GM19043 (cell line): ENCODE results near the gene TBX21.

ENCODE experiments used
- ATAC-seq: cut with Tn5 transposase; IDR thresholded peaks from one replicate; pipeline ENCODE4 v1.9.1; 2021; ENCODE audit warnings: low read depth; ENCODE audit not compliant: unreplicated experiment

Gene TBX21

GRCh38 chr17:47697906-47698711, 34.9 kb upstream of the TBX21 start:
- no peak for ATAC-seq

GRCh38 chr17:47698749-47699535, 34.1 kb upstream of the TBX21 start:
- ATAC-seq, result no peak

GRCh38 chr17:47699536-47699840, 33.5 kb upstream of the TBX21 start:
- ATAC-seq, result no peak

- no peak for ATAC-seq
Observed at GRCh38 chr17:47700471-47701449, 32.3 kb upstream of the TBX21 start.

GRCh38 chr17:47701608-47702007, 31.4 kb upstream of the TBX21 start:
- no peak for ATAC-seq

- no peak for ATAC-seq
Observed at GRCh38 chr17:47702391-47702995, 30.5 kb upstream of the TBX21 start.

- no peak for ATAC-seq
Observed at GRCh38 chr17:47703191-47703591, 29.8 kb upstream of the TBX21 start.

GRCh38 chr17:47703671-47704070, 29.4 kb upstream of the TBX21 start:
- no peak for ATAC-seq

- ATAC-seq, result no peak
Observed at GRCh38 chr17:47704116-47704515, 28.9 kb upstream of the TBX21 start.

- no peak for ATAC-seq
Observed at GRCh38 chr17:47704736-47705135, 28.3 kb upstream of the TBX21 start.

GRCh38 chr17:47705536-47706530, 27.2 kb upstream of the TBX21 start:
- no peak for ATAC-seq

GRCh38 chr17:47707056-47707804, 25.8 kb upstream of the TBX21 start:
- ATAC-seq, result no peak

GRCh38 chr17:47707884-47708283, 25.2 kb upstream of the TBX21 start:
- no peak for ATAC-seq

- ATAC-seq, result no peak
Observed at GRCh38 chr17:47708312-47708863, 24.6 kb upstream of the TBX21 start.

- ATAC-seq, result no peak
Observed at GRCh38 chr17:47708864-47709541, 24.0 kb upstream of the TBX21 start.

GRCh38 chr17:47709594-47709993, 23.4 kb upstream of the TBX21 start:
- ATAC-seq, result no peak

- no peak for ATAC-seq
Observed at GRCh38 chr17:47711366-47712099, 21.5 kb upstream of the TBX21 start.
